ENCODE measurements around the gene SDF2.

SDF2 gene

GRCh38 chr17:28661635-28662526 is at the start of gene SDF2, which contains the start of gene SUPT6H:
TSS of gene SDF2 (minus strand) at chr17:28661906. CDS start at chr17:28661876, 30 bp downstream.
TSS of gene SUPT6H (plus strand) at chr17:28662205. CDS start at chr17:28673402, 11,197 bp downstream.
- peak; percentile 85 for DNase-seq (ENCODE audit: low spot score)

GRCh38 chr17:28710861-28711722 is 49.4 kb upstream of the SDF2 start:
- DNase-seq (ENCODE audit: low spot score), result peak; percentile 90

- DNase-seq (ENCODE audit: low spot score), result no peak
Observed at GRCh38 chr17:28707339-28707720, 45.6 kb upstream of the SDF2 start.

- DNase-seq (ENCODE audit: low spot score), result no peak
Observed at GRCh38 chr17:28706471-28707338, 45.0 kb upstream of the SDF2 start.

GRCh38 chr17:28705728-28706334 is 44.1 kb upstream of the SDF2 start:
- DNase-seq (ENCODE audit: low spot score), result no peak

- no peak for DNase-seq (ENCODE audit: low spot score)
Observed at GRCh38 chr17:28705074-28705659, 43.5 kb upstream of the SDF2 start.

- DNase-seq (ENCODE audit: low spot score), result no peak
Observed at GRCh38 chr17:28704219-28704858, 42.6 kb upstream of the SDF2 start.

GRCh38 chr17:28703552-28704218 is 42.0 kb upstream of the SDF2 start:
- no peak for DNase-seq (ENCODE audit: low spot score)

- DNase-seq (ENCODE audit: low spot score), result no peak
Observed at GRCh38 chr17:28702752-28703150, 41.0 kb upstream of the SDF2 start.

- DNase-seq (ENCODE audit: low spot score), result no peak
Observed at GRCh38 chr17:28702026-28702751, 40.5 kb upstream of the SDF2 start.

- DNase-seq (ENCODE audit: low spot score), result no peak
Observed at GRCh38 chr17:28700830-28701492, 39.3 kb upstream of the SDF2 start.

- no peak for DNase-seq (ENCODE audit: low spot score)
Observed at GRCh38 chr17:28700278-28700677, 38.6 kb upstream of the SDF2 start.

- DNase-seq (ENCODE audit: low spot score), result peak; percentile 92
Observed at GRCh38 chr17:28698253-28698941, 36.7 kb upstream of the SDF2 start.

- no peak for DNase-seq (ENCODE audit: low spot score)
Observed at GRCh38 chr17:28693869-28694268, 32.2 kb upstream of the SDF2 start.

- DNase-seq (ENCODE audit: low spot score), result no peak
Observed at GRCh38 chr17:28689011-28689410, 27.3 kb upstream of the SDF2 start.

- DNase-seq (ENCODE audit: low spot score), result no peak
Observed at GRCh38 chr17:28688481-28688880, 26.8 kb upstream of the SDF2 start.

GRCh38 chr17:28686296-28686695 is 24.6 kb upstream of the SDF2 start:
- DNase-seq (ENCODE audit: low spot score), result no peak

- DNase-seq (ENCODE audit: low spot score), result no peak
Observed at GRCh38 chr17:28685366-28685765, 23.7 kb upstream of the SDF2 start.
